Erythroblast (primary cell): ENCODE data around the gene MARVELD2.
"Not testable (repeated sequence)": the region's sequence is repeated elsewhere in the genome, so short reads cannot be mapped to it uniquely, and the experiment has no call there.

Source experiments
- DNase-seq, 2 experiments: peaks; one replicate each; lab custom pipeline; 2025; lab: John Stamatoyannopoulos, UW
- GATA1 ChIP-seq: IDR thresholded peaks from 2 replicates; pipeline ENCODE4 v1.6.1; 2011; ENCODE audit warnings: low read depth, mild to moderate bottlenecking, control low read depth, low read length, moderate library complexity
- POLR2A ChIP-seq: IDR thresholded peaks from 2 replicates; pipeline ENCODE4 v1.6.1; 2011; ENCODE audit warnings: mild to moderate bottlenecking, low read length

Gene MARVELD2

DNA sequence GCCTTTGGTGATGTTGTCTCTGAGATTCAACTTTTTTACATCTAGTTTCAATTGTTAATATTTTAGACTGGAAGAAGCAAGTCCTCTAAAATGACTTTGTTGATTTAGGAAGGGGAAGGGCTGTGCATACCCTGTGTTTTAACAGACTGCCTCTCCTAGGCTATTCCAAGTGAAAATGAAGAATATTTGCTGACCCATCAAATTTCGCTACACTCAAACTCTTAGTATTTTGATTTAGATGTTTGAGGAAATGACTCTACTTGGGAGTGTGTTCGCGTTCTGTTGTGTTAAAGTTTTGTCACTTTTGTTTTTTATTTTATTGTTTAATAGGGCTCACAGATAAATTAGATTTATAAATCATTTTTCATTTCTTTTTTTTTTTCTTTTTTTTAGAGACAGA, 3.6 kb downstream of the MARVELD2 start:
- TF ChIP-seq GATA1 (no peak), POLR2A (no peak)
- DNase-seq: no peak

DNA sequence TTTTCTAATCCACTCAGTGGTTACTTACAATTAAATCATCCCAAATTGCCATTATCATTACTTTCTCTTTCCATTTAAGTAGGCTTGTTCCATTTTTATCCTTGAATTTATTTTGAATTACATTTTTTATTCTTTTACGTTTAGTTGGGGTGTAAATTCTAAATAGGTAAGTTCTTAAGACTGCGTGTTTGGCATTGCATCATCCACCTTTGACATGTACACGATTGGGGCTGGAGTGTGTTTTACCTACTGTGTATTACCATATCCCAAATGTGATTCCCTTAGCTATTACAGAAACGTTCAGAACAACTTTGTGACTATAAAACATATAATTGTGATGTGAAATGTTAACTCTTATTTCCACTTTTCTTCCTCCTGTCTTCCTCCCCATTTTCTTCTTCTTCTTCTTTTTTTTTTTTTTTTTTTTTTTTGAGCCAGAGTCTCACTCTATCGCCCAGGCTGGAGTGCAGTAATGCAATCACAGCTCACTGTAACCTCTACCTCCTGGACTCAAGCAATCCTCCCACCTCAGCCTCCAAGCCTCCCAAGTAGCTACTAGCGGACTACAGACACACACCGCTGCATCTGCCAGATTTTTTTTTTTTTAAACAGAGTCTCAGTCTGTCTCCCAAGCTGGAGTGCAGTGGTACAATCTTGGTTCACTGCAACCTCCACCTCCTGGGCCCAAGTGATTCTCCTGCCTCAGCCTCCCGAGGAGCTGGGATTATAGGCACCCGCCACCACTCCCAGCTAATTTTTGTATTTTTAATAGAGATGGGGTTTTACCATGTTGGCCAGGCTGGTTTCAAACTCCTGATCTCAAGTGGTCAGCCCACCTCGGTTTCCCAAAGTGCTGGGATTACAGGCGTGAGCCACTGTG, 16.7 kb downstream of the MARVELD2 start:
- no peak for TF ChIP-seq GATA1
- no peak for TF ChIP-seq POLR2A
- DNase-seq: no peak

DNA sequence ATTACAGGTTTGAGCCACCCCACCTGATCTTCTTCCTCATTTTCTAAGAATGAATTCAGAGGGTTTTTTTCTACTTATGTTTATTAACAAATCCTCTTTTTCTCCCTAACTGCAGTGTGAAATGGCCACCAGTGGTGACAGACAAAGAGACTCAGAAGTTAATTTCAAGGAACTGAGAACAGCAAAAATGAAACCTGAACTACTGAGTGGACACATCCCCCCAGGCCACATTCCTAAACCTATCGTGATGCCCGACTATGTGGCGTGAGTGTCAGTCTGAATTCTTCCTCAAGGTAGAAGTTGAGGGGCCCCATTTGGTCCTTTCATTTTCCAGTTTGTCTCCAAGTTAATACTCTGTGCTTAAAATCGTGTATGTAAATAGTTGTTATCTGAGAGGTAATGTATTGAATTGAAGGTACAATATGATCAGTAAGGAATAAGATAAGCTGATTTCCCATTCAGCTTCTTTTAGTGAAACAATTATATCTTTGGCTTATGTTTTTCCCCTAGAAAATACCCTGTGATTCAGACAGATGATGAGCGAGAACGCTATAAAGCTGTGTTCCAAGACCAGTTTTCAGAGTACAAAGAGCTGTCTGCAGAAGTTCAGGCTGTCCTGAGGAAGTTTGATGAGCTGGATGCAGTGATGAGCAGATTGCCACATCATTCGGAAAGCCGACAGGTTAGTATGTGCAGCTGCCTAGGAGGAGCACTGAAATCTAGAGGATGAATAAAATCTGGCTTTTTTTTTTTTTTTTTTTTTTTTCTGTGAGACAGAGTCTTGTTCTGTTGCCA, 17.7 kb downstream of the MARVELD2 start:
- no peak for TF ChIP-seq POLR2A

DNA sequence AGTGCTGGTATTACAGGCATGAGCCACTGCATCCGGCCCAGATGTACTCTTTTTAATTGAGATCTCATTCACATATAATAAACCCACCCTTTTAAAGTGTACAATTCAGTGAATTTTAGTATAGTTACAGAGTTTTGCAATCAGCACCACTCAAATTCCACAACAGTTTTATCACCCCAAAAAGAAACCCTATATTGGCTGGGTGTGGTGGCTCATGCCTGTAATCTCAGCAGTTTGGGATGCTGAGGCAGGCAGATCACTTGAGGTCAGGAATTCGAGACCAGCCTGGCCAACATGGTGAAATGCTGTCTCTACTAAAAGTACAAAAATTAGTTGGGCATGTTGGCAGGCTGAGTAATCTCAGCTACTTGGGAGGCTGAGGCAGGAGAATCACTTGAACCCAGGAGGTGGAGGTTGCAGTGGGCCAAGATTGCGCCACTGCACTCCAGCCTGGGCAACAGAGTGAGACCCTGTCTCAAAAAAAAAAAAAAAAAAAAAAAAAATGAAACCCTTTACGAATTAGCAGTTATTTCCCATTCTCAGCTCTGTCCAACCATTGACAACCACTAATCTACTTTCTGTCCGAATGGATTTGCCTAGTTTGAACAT, 20.5 kb downstream of the MARVELD2 start:
- not testable (repeated sequence) for DNase-seq

More for the DNA sequence above, 17.7 kb downstream of the MARVELD2 start:
- no peak for DNase-seq

DNA sequence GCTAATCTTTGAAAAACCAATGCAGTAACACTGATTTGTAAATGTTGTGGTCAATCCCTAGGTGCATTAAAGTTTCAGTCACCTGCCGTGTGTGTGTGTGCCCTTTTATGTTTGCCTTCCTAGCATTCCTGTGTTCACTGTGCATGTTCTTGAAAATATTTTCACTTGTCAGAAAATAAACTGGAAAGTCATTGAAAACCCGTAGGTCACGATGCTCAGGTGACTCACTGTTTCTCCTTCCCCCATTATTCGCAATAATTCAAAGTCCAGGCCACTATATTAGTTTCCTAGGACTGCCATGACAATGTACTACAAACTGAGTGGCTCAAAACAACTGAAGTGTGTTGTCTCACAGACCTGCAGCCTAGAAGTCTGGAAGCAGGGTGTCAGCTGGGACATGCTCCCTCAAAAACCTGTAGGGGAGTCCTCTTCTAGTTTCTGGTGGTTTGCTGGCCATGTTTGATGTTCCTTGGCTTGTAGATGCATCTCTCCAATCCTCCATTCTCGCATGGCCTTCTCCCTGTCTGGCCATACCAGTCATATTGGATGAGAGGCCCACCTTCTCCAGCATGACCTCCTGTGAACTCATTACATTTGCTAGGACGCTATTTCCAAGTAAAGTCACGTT, 29.3 kb downstream of the MARVELD2 start:
- DNase-seq: no peak
- TF ChIP-seq GATA1 (no peak), POLR2A (no peak)

DNA sequence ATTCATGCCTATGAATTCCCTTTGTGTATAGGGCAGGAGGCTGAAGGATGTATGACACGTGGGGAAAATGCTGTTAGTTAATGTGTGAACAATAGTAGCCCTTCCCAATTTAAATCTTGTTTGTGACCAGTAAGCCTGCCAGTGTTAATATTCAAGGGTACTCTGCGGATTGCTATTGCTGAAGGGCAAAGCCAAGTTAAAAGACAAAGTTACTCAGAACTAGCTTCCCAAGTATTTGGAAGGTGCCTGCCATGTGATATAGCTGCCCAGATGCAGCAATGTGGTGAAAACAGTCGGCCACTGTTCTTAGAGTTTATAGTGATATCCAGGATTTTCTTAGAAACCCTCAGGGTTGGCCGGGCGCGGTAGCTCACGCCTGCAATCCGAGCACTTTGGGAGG, 34.6 kb downstream of the MARVELD2 start:
- TF ChIP-seq POLR2A (no peak), GATA1 (no peak)
- no peak for DNase-seq

DNA sequence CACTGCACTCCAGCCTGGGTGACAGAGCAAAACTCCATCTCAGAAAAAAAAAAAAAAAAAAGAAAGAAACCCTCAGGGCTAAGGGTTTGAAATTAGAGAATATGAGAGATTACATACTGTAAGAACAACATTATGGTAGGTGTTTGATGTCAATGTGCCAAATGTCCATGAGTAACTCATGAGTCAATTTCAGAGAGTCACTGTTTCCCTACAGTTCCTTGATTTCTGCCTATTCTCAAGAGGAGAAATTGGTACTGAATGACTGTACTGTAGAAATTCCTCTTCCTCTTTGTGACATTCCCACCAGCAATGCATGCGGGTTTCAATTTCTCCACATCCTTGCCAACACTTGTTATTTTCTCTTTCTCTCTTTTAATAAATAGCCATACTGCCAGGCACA, 35.2 kb downstream of the MARVELD2 start:
- no peak for DNase-seq
- TF ChIP-seq POLR2A: no peak
- TF ChIP-seq GATA1: no peak

DNA sequence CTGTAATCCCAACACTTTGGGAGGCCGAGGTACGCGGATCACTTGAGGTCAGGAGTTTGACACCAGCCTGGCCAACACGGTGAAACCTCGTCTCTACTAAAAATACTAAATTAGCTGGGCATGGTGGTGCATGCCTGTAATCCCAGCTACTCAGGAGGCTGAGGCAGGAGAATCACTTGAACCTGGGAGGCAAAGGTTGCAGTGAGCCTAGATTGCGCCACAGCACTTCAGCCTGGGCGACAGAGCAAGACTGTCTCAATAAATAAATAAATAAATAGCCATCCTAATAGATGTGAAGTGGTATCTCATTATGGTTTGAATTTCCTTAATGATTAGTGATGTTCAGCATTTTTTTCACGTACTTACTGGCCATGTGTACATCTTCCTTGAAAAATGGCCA, 35.6 kb downstream of the MARVELD2 start:
- not testable (repeated sequence) for DNase-seq

DNA sequence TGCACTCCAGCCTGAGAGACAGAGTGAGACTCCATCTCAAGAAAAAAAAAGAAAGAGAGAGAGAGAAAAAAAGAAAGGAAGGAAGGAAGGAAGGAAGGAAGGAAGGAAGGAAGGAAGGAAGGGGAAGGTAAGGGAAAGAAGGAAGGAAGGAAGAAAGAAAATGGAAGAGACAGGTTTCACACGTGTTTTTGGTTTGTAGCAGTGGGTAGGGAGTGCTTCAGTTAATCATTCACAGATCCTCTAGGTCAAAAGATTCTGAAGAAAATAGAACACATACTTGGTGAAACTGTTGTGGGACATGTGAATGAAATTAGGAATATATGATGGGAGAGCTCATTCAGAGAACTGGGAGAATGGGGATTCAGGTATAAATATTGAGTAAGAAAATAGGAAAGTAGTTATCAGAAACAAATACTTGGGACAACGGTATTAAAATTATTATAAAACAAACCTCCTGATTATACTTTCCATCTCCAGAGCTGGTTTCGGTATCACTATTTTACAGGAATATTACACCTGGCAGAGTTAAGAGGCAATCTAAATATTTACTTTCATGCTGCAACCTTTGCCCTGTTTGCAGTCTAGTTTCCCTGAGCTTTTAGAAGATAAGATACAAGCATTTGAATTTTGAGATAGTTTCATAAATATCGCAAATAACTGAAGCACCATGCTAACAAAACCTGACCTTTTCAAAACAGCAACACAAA, 37.2 kb downstream of the MARVELD2 start:
- TF ChIP-seq GATA1 (no peak), POLR2A (no peak)
- DNase-seq: no peak

DNA sequence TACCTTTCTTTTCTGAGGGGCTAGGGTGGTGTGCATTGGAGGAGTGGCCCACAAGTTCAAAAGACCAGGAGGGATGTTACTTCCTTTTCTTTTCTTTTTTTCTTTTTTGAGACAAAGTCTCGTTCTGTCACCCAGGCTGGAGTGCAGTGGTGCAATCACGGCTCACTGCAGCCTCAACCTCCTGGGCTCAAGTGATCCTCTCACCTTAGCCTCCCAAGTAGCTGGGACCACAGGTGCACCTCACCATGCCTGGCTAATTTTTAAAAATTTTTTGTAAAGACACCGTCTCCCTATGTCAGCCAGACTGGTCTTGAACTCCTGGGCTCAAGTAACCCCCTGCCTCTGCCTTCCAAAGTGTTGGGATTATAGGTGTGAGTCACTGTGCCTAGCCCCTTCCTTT, 38.6 kb downstream of the MARVELD2 start:
- DNase-seq: not testable (repeated sequence)

DNA sequence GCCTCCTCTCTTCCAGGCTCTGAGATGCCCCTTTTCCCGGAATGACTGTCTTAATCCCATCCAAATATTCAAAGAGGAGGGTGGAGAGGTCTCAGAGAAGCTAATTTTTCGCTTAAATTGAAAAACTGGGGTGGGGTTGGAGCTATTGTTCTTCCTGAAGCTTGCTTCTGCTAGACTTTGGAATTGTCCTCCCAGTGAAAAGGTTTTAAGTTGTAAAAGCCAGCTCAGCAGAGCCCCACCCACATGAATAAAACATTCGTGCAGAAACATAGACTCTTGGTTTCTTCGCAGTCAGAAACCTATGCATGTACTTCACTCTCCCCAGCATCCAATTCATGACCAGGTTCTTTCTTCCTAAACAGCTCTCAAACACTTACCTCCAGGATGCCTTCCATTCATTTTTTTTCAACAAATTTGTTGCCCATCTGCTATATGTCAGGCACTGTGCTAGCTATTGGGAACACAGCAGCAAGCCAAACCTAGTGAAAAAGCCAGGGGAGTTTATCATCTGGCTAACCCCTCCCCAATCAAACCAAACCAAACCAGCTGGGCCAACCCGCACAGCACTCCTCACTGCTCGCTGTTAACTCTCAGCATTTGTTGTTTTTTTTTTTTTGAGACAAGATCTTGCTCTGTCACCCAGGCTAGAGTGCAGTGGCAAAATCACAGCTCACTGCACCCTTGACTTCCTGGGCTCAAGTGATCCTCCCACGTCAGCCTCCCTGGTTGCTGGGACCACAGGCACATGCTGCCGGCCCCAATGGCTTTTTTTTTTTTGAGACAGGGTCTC, 39.7 kb downstream of the MARVELD2 start:
- no peak for DNase-seq
- no peak for TF ChIP-seq GATA1
- TF ChIP-seq POLR2A: no peak

DNA sequence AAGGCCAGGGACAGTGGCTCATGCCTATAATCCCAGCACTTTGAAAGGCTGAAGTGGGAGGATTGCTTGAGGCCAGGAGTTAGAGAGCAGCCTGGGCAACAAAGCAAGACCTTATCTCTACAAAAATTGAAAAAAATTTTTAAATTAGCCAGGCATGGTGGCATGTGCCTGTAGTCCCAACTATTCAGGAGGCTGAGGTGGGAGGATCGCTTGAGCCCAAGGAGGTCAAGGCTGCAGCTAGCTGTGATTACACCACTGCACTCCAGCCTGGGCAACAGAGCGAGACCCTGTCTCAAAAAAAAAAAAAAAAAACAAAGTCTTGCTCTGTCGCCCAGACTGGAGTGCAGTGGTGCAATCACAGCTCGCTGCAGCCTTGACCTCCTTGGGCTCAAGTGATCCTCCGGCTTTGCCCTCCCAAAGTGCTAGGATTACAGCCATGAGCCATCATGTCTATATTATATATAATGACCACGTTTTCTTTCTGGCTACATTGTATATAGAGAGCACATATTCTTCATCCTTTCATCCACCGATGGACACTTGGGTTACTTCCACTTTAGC, 40.6 kb downstream of the MARVELD2 start:
- not testable (repeated sequence) for DNase-seq

DNA sequence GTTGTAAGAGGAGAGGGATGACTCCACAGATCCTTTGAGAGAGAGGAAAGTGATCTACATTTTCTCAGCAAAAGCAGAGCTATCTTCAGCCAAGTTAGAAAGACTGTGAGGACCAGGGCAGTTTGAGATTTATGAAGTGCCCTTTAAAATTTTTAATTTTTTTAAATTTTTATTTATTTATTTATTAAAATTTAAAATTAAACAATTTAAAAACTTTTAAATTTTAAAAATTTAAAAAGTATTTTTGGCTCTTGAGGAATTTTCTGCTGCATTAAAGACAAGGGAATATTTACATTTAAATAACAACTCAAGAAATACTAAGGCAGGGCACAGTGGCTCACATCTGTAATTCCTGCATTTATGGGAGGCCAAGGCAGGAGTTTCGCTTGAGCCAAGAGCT, 47.3 kb downstream of the MARVELD2 start:
- no peak for DNase-seq
- no peak for TF ChIP-seq POLR2A
- no peak for TF ChIP-seq GATA1

DNA sequence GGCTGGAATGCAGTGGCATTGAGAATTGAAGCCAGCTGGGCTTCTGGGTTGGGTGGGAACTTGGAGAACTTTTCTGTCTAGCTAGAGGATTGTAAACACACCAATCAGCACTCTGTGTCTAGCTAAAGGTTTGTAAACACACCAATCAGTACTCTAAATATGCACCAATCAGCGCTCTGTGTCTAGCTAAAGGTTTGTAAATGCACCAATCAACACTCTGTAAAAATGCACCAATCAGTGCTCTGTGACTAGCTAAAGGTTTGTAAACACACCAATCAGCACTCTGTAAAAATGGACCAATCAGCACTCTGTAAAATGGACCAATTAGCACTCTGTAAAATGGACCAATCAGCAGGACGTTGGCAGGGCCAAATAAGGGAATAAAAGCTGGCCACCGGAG, 51.5 kb downstream of the MARVELD2 start:
- not testable (repeated sequence) for DNase-seq
